ENCODE measurements around the gene STK32B. TPM values are rescaled to one million over a fixed set of nuclear protein-coding genes. Genes with fewer than 3 reads are reported as not detected.

STK32B gene
- total RNA-seq, 1 experiment from 2014 or later: not detected

DNA sequence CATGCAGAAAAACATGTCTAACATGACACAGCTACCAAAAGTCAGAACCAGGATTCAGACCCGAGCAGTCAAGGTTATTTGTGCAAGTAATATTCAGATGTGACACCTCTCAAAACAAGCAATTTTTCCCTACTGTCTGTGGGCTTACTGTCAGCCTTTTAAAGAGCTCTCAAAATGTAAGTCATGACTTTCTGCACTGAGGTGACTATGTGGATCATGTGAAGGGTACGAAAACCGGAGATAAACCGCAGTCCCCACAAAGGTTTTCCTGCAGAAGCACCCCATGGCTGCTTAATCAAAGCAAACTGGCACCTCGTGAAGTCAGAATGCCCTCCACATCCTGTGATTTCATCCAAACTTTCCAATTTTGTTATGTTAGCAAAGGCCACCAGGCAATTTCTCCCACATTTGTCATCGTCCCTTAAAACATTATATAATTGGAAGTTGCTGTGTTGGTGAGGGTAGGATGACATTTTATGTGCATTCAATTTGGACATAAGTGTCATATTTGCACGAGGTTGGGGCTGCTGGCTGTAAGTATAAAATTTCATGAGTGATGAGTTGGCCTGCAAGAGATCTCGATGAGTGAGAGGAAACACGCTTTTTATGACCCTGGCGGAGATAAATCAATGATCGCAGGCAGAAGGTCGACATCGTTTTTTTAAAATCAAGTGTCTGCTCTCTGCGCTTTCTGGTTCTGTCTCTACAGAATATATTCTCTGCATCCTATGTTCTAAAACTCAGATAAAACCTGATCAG, 161.2 kb downstream of the STK32B start:
- peaks cover 12% of the 10 kb centered on the region for H3K9me3 Mint-ChIP-seq (ENCODE audit: low read depth, unreplicated experiment)
- TF ChIP-seq, protein P1, sequence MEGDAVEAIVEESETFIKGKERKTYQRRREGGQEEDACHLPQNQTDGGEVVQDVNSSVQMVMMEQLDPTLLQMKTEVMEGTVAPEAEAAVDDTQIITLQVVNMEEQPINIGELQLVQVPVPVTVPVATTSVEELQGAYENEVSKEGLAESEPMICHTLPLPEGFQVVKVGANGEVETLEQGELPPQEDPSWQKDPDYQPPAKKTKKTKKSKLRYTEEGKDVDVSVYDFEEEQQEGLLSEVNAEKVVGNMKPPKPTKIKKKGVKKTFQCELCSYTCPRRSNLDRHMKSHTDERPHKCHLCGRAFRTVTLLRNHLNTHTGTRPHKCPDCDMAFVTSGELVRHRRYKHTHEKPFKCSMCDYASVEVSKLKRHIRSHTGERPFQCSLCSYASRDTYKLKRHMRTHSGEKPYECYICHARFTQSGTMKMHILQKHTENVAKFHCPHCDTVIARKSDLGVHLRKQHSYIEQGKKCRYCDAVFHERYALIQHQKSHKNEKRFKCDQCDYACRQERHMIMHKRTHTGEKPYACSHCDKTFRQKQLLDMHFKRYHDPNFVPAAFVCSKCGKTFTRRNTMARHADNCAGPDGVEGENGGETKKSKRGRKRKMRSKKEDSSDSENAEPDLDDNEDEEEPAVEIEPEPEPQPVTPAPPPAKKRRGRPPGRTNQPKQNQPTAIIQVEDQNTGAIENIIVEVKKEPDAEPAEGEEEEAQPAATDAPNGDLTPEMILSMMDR (IDR thresholded peaks at IDR 0.05; ENCODE audit: unreplicated experiment): no peak
- no peaks in the 10 kb centered on the region for H3K4me1 Mint-ChIP-seq (ENCODE audit: low read depth, unreplicated experiment)
- H3K4me3 Mint-ChIP-seq (ENCODE audit: low read depth, unreplicated experiment): no peak overlapping the region
- H3K36me3 Mint-ChIP-seq (ENCODE audit: insufficient read depth, unreplicated experiment): no peaks in the 10 kb centered on the region
- DNase-seq: no peak
- no peak overlapping the region for H3K27ac Mint-ChIP-seq (ENCODE audit: unreplicated experiment)
- no peaks in the 10 kb centered on the region for H3K27me3 Mint-ChIP-seq (ENCODE audit: unreplicated experiment)
- no TSS peak for BruUV-seq (replicated peaks)
- CTCF ChIA-PET: no interaction called here
- intact Hi-C loops (cut with micrococcal nuclease; ENCODE audit: unreplicated experiment): no loop called here

DNA sequence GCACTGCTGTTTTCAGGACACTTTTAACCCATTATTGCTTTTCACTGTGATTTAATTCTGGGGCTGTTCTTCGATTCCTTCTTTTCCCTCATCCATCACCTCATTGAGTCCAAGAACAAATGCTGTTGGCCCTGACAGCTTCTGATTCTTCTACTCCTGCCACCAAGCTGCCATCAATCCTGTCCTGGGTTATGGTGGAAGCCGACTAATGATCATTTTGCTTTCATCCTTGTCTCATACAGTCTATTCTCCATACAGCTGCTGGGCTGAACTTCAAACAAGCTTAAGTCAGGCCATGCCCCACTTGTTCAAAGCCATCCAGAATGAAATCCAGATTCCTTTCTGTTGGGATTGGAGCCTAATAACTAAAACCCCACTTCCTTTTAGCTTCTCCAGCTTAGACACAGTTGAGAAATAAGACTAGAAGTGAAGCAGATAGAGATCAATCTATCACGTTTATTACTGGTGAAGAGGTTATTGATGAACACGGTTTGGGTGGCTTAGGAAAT, 161.9 kb downstream of the STK32B start:
- no peaks in the 10 kb centered on the region for H3K27me3 Mint-ChIP-seq (ENCODE audit: unreplicated experiment)
- H3K4me3 Mint-ChIP-seq (ENCODE audit: low read depth, unreplicated experiment): no peak overlapping the region
- intact Hi-C loops (cut with micrococcal nuclease; ENCODE audit: unreplicated experiment): no loop called here
- no peaks in the 10 kb centered on the region for H3K36me3 Mint-ChIP-seq (ENCODE audit: insufficient read depth, unreplicated experiment)
- no peak overlapping the region for H3K27ac Mint-ChIP-seq (ENCODE audit: unreplicated experiment)
- H3K9me3 Mint-ChIP-seq (ENCODE audit: low read depth, unreplicated experiment): peaks cover 12% of the 10 kb centered on the region
- no peak for DNase-seq
- CTCF ChIA-PET: no interaction called here
- no peaks in the 10 kb centered on the region for H3K4me1 Mint-ChIP-seq (ENCODE audit: low read depth, unreplicated experiment)
- BruUV-seq (replicated peaks): no TSS peak
- TF ChIP-seq, protein P1 (IDR thresholded peaks at IDR 0.05; ENCODE audit: unreplicated experiment): no peak

DNA sequence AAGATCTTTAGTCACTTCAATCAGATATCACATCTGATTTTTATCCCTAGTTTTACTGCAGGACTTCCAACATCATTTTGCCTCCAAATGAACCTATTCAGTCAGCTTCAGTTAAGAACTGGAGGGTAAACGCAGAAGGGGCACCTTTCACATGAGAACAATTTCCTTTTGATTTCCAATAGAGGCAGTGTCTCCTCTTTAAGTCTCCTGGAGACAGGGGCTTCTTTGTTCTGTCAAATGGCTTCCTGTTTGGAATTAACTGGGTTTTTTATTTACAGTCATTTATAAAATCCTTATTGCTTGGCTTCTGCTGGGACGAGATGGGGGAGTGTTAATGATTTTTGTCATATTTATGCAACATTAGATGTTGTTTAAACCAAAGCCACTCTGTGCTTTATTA, 164.0 kb downstream of the STK32B start:
- H3K4me3 Mint-ChIP-seq (ENCODE audit: low read depth, unreplicated experiment): no peak overlapping the region
- CTCF ChIA-PET: no interaction called here
- intact Hi-C loops (cut with micrococcal nuclease; ENCODE audit: unreplicated experiment): no loop called here
- TF ChIP-seq, protein P1 (IDR thresholded peaks at IDR 0.05; ENCODE audit: unreplicated experiment): no peak
- no peaks in the 10 kb centered on the region for H3K27me3 Mint-ChIP-seq (ENCODE audit: unreplicated experiment)
- BruUV-seq (replicated peaks): no TSS peak
- DNase-seq: no peak
- no peak overlapping the region for H3K27ac Mint-ChIP-seq (ENCODE audit: unreplicated experiment)
- no peaks in the 10 kb centered on the region for H3K4me1 Mint-ChIP-seq (ENCODE audit: low read depth, unreplicated experiment)
- H3K36me3 Mint-ChIP-seq (ENCODE audit: insufficient read depth, unreplicated experiment): no peaks in the 10 kb centered on the region
- H3K9me3 Mint-ChIP-seq (ENCODE audit: low read depth, unreplicated experiment): peaks cover 12% of the 10 kb centered on the region

DNA sequence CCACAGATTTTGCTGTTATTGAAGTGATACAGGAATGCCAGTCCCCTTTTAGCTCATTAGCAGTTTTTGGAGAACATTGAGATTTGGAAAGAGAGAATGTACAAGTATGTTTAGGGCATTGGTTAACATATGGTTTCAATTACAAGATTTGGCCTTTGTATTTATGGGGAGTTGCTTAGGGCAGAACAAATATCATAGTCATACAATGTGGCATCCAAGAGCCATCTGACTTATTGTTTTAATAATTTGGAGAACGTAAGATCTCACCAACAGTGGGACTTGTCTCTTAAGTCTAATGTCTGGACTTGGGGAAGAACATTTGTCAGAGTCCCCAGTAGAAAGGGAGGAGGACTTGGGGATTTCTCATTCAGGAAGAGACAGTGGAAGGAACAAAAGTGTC, 166.1 kb downstream of the STK32B start:
- intact Hi-C loops (cut with micrococcal nuclease; ENCODE audit: unreplicated experiment): no loop called here
- no peaks in the 10 kb centered on the region for H3K27me3 Mint-ChIP-seq (ENCODE audit: unreplicated experiment)
- CTCF ChIA-PET: no interaction called here
- no peak overlapping the region for H3K27ac Mint-ChIP-seq (ENCODE audit: unreplicated experiment)
- TF ChIP-seq, protein P1 (IDR thresholded peaks at IDR 0.05; ENCODE audit: unreplicated experiment): no peak
- H3K36me3 Mint-ChIP-seq (ENCODE audit: insufficient read depth, unreplicated experiment): no peaks in the 10 kb centered on the region
- no peak for DNase-seq
- no TSS peak for BruUV-seq (replicated peaks)
- H3K4me3 Mint-ChIP-seq (ENCODE audit: low read depth, unreplicated experiment): no peak overlapping the region
- peaks cover 15% of the 10 kb centered on the region for H3K9me3 Mint-ChIP-seq (ENCODE audit: low read depth, unreplicated experiment)
- H3K4me1 Mint-ChIP-seq (ENCODE audit: low read depth, unreplicated experiment): no peaks in the 10 kb centered on the region
